Tibial artery (tissue), 4 donors: ENCODE data around the gene LARP4B.

ENCODE experiments used
- DNase-seq, 2 donors: peaks; one replicate each; pipeline ENCODE4 v3.0.0-alpha.2; 2019
- H3K27ac ChIP-seq, 2 donors: fragments of 200-600 bp; sonication (generic) in 1 of 2; 1 replicate in 1 of 2; 2 replicates in 1 of 2; pipeline ENCODE4 v1.5.1; 2018 to 2019; ENCODE audit warnings: mild to moderate bottlenecking in 1 of 2
- H3K27me3 ChIP-seq, 2 donors: fragments of 200-600 bp; sonication (generic) in 1 of 2; one replicate each; pipeline versions ENCODE4 v1.5.1 to v1.6.0; 2016 to 2019
- H3K36me3 ChIP-seq, 3 donors: fragments of 200-600 bp; sonication (generic) in 2 of 3; one replicate each; pipeline ENCODE4 v1.5.1; 2016 to 2019; ENCODE audit warnings: mild to moderate bottlenecking in 2 of 3
- H3K4me1 ChIP-seq, 4 donors: fragments of 200-600 bp; sonication (generic) in 2 of 4; 1 replicate in 3 of 4; 2 replicates in 1 of 4; pipeline ENCODE4 v1.5.1; 2016 to 2019
- H3K4me3 ChIP-seq, 2 donors: fragments of 200-600 bp; sonication (generic) in 1 of 2; 1 replicate in 1 of 2; 2 replicates in 1 of 2; pipeline ENCODE4 v1.5.1; 2018 to 2019; ENCODE audit warnings: mild to moderate bottlenecking in 2 of 2
- H3K9me3 ChIP-seq, 3 donors: fragments of 200-600 bp; sonication (generic) in 1 of 3; one replicate each; pipeline ENCODE4 v1.5.1; 2016 to 2019
- intact Hi-C: fragments of 100-400 bp; cut with DNase I; formaldehyde crosslinking; loops from one replicate; pipeline ENCODE4 v1.15.0; 2023; ENCODE audit warnings: low total_unique reads
- TF ChIP-seq, protein P1 (sequence below), 2 experiments: fragments of 200-600 bp in 1 of 2; fragments of 450-650 bp in 1 of 2; IDR thresholded peaks; one replicate each; pipeline ENCODE4 v1.5.1; 2017 to 2019; ENCODE audit warnings: antibody characterized with exemption in 2 of 2, mild to moderate bottlenecking in 1 of 2, moderate library complexity in 1 of 2

LARP4B gene

DNA sequence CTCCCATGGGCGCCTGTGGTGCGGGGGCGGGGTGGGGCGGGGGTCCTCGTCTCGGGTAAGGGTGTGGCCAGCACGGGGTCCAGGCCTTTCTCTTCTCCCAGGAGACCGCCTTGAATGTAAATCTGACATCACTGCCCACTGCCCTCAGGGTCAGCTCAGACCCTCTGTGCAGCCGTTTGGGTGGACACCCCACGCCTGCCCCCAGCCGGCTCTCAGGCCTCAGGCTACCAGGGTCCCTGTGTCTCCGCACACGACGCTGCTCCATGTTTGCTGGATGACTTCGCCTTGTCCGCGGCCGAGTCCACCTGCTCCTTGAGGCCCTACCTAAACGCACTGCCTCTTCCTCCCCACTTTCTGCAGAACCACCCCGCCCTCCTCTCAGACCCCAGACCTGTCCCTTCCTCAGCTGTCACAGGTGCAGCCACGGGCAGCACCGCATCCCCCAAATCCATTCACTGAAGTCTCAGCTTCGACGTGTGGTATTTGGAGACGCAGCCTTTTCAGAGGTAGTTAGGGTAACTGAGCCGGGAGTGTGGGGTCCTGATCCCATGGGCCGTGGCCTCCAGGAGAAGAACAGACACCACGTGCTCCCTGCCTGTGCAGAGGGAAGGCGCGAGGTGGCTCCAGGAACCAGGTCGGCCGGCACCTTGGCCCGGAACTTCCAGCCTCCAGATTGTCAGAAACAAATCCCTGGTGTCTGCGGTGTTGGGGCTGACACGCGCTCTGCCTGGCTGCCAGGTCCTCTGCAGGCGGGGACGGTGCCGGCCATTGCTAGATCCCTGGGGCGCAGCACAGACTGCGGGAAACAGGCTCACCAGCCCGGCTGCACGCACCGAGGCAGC lies 144.7 kb downstream of the LARP4B start:
- no peak overlapping the region for H3K4me3 ChIP-seq
- DNase-seq, result peak in 1 of 2 donors; percentile 61
- no peaks in the 10 kb centered on the region for H3K9me3 ChIP-seq
- H3K27ac ChIP-seq, result no peak overlapping the region
- H3K36me3 ChIP-seq, result no peaks in the 10 kb centered on the region
- TF ChIP-seq, protein P1, sequence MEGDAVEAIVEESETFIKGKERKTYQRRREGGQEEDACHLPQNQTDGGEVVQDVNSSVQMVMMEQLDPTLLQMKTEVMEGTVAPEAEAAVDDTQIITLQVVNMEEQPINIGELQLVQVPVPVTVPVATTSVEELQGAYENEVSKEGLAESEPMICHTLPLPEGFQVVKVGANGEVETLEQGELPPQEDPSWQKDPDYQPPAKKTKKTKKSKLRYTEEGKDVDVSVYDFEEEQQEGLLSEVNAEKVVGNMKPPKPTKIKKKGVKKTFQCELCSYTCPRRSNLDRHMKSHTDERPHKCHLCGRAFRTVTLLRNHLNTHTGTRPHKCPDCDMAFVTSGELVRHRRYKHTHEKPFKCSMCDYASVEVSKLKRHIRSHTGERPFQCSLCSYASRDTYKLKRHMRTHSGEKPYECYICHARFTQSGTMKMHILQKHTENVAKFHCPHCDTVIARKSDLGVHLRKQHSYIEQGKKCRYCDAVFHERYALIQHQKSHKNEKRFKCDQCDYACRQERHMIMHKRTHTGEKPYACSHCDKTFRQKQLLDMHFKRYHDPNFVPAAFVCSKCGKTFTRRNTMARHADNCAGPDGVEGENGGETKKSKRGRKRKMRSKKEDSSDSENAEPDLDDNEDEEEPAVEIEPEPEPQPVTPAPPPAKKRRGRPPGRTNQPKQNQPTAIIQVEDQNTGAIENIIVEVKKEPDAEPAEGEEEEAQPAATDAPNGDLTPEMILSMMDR (IDR thresholded peaks at IDR 0.05), result no peak
- intact Hi-C loops, result loop anchor here (5.0 kb wide), 2 partner anchors 95 to 275 kb away; no protein-coding TSS in a partner anchor
- H3K27me3 ChIP-seq, result peaks cover 0 to 2% of the 10 kb centered on the region in 2 donors
- H3K4me1 ChIP-seq, result peaks cover 0 to 28% (median 17%) of the 10 kb centered on the region in 4 donors

DNA sequence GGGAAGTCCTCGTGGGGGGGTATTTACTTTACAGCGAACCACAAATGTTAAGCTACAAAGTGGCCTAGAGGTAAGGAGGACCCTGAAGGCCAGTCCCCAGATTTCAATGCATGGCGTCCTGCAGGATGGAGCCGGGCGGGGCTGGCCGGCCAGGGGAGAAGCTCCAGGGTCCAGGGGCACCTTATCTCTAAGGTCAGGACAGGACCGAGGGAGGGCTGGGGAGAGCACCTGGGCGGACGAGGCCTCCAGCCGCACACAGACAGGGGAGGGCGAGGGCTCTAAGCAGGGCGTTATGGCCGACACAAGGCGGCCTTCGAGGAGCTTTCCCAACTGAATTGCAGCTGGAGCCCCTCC lies 145.7 kb downstream of the LARP4B start:
- Histone ChIP-seq H3K27ac (no peak overlapping the region), H3K36me3 (no peaks in the 10 kb centered on the region), H3K4me3 (no peak overlapping the region), H3K9me3 (no peaks in the 10 kb centered on the region), H3K27me3 (peaks cover 0 to 2% of the 10 kb centered on the region in 2 donors), H3K4me1 (peaks cover 0 to 28% (median 17%) of the 10 kb centered on the region in 4 donors)
- peak in 1 of 2 donors; percentile 31 for DNase-seq
- TF ChIP-seq, protein P1 (IDR thresholded peaks at IDR 0.05), result no peak
- intact Hi-C loops, result loop anchor here (5.0 kb wide), 2 partner anchors 94 to 274 kb away; no protein-coding TSS in a partner anchor

DNA sequence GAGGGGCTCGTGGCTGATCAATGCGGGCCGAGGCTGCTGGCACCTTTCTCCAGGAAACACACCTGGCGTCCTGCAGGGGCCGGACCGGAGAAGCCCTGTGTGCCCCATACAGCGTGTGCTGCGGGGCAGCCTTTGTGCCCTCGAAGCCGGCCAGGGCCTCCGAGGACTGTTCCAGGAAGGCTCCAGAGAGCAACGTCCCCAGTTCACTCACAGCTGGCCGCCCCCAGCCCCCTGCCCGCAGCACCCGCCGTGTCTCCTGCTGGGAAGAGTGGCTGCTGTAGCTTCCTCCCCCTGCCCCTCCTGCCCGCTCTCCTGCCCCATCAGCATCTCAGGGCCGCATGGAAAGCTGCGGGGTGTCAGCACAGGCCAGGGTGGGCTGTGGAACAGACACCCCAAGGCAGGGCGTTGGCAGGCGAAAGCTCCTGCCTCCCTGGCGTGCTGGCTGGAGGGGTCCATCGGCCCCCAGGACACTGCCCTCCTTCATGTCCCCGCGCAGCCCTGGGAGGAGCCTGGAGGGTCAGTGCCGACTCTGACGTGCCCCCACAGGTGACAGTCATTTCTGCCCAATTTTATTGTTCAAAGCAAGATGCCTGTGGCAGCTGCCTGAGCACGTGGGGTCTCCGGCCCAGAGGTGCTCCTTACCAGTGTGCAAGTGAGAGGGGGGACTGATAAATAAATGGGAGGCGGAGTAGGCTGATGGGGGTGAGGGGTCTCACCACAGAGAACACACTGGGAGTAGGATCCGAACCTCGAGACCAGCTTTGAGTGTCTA lies 146.2 kb downstream of the LARP4B start:
- H3K27ac ChIP-seq, result no peak overlapping the region
- H3K9me3 ChIP-seq, result no peaks in the 10 kb centered on the region
- TF ChIP-seq, protein P1 (IDR thresholded peaks at IDR 0.05), result peak in 1 of 2 experiments; percentile 4
- peaks cover 0 to 28% (median 17%) of the 10 kb centered on the region in 4 donors for H3K4me1 ChIP-seq
- intact Hi-C loops, result loop anchor here (5.0 kb wide), 2 partner anchors 93 to 273 kb away; no protein-coding TSS in a partner anchor
- H3K4me3 ChIP-seq, result peak overlapping the region; percentile 45 to 50
- peak in 1 of 2 donors; percentile 55 for DNase-seq
- H3K36me3 ChIP-seq, result no peaks in the 10 kb centered on the region
- H3K27me3 ChIP-seq, result peaks cover 0 to 2% of the 10 kb centered on the region in 2 donors

DNA sequence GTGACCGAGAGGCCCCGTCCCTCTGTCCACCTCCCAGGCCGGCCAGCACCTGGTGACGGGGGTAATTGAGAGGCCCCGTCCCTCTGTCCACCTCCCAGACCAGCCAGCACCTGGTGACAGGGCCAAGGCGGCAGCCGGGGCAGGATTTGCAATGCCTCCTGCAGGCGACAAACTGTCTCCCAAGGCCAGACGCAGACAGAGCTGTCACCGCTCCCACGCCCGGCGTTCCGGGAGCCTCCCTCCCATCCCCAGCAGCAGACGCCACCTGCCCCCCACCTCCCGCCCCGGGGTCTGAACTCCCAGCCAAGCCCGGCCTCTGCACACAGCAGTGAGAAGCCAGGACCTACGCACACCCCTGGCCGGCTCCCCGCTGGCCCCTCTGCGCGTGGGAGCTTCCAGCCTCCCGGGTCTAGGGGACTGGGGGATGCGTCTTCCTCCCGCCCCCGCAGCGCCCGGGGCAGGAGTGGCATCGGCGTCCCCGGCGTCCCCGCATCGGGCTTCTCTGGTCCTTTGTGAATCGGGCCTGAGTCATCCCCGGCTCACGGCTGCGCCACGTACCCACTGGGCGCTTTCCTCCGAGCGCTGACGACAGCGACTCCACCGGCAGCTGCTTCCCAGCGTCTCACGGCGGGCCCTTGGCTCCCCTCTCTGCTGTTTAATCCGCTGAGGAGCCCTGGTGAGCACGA lies 147.0 kb downstream of the LARP4B start:
- intact Hi-C loops, result loop anchor here (5.0 kb wide), 2 partner anchors 92 to 272 kb away; no protein-coding TSS in a partner anchor
- Histone ChIP-seq H3K4me3 (peak overlapping the region; percentile 45 to 50), H3K9me3 (no peaks in the 10 kb centered on the region), H3K4me1 (peaks cover 0 to 22% (median 17%) of the 10 kb centered on the region in 4 donors), H3K27me3 (peaks cover 0 to 2% of the 10 kb centered on the region in 2 donors), H3K27ac (no peak overlapping the region), H3K36me3 (no peaks in the 10 kb centered on the region)
- TF ChIP-seq, protein P1 (IDR thresholded peaks at IDR 0.05), result peak; percentile 25 to 29
- peak; percentile 54 to 85 for DNase-seq
